Upper lobe of right lung (tissue), 1 donor: ENCODE data around the gene COLEC12. TPM values are rescaled to one million over a fixed set of nuclear protein-coding genes. Genes with fewer than 3 reads are reported as not detected.

ENCODE experiments used
- ATAC-seq: fragments of 200-7000 bp; cut with Tn5 transposase; one replicate; pipeline ENCODE4 v1.9.1; 2020; ENCODE audit warnings: mild to moderate bottlenecking, moderate library complexity
- DNase-seq: peaks from one replicate; pipeline ENCODE4 v3.0.0-alpha.2; 2020
- H3K27ac ChIP-seq: fragments of 200-600 bp; one replicate; pipeline ENCODE4 v1.8.0; 2022
- H3K27me3 ChIP-seq: fragments of 200-600 bp; one replicate; pipeline ENCODE4 v1.8.0; 2022; ENCODE audit warnings: mild to moderate bottlenecking
- H3K36me3 ChIP-seq: fragments of 200-600 bp; one replicate; pipeline ENCODE4 v1.8.0; 2022
- H3K4me1 ChIP-seq: fragments of 200-600 bp; one replicate; pipeline ENCODE4 v1.8.0; 2022
- H3K4me3 ChIP-seq: fragments of 200-600 bp; one replicate; pipeline ENCODE4 v1.8.0; 2022; ENCODE audit warnings: mild to moderate bottlenecking
- H3K9me3 ChIP-seq: fragments of 200-600 bp; one replicate; pipeline ENCODE4 v1.8.0; 2022
- intact Hi-C: fragments of 100-400 bp; cut with DNase I; formaldehyde crosslinking; loops from one replicate; pipeline ENCODE4 v1.11.0; 2022
- total RNA-seq: library from RNA; stranded (reverse); fragmentation: NEBNext Ultra II Directional; extraction: Animal tissue kit (Norgen Biotek cat#: 25700); gene quantifications from one replicate; pipeline ENCODE4 v1.2.1, GENCODE V29; 2021
- TF ChIP-seq, protein P1 (sequence below): fragments of 200-600 bp; IDR thresholded peaks from one replicate; pipeline ENCODE4 v1.8.0; 2022; ENCODE audit warnings: antibody characterized with exemption
- donor health status: DM: no; HTN: yes; CAD: no; lungs with severe emphysema.

COLEC12 gene
- total RNA-seq, 1 donor from 2014 or later, result 55.2 TPM

DNA sequence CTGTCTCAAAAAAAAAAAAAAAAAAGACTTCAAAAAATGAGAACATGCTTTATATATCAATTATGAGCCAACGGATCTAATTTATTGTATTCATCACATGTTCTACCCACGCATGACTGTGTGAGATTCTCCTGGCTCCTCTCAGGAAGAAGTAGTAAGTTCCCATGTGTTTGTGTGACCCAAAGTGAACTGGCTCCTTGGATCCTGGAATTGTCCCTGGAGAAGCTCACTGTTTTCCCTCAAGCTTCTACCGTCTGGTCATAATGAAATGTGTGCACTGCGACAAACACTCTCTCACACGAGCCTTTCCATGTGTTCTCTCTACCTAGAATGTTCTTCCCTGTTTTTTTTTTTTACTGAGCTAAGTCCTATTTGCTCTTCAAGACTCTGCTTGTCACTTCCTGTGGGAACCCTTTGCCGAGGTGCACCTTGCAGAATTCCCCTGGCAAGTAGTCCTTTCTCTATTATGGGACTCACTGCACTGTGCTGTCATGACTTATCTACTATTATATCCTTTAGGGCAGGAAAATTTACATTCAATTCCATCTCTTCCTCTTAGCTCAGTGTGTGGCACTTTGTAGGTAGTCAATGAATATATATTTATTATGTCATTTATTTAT is 149.4 kb downstream of the COLEC12 start:
- Histone ChIP-seq H3K27me3 (no peaks in the 10 kb centered on the region), H3K4me3 (no peak overlapping the region), H3K9me3 (no peaks in the 10 kb centered on the region), H3K36me3 (peaks cover 6% of the 10 kb centered on the region), H3K4me1 (no peaks in the 10 kb centered on the region), H3K27ac (no peak overlapping the region)
- intact Hi-C loops, result no loop called here
- ATAC-seq, result no peak
- TF ChIP-seq, protein P1, sequence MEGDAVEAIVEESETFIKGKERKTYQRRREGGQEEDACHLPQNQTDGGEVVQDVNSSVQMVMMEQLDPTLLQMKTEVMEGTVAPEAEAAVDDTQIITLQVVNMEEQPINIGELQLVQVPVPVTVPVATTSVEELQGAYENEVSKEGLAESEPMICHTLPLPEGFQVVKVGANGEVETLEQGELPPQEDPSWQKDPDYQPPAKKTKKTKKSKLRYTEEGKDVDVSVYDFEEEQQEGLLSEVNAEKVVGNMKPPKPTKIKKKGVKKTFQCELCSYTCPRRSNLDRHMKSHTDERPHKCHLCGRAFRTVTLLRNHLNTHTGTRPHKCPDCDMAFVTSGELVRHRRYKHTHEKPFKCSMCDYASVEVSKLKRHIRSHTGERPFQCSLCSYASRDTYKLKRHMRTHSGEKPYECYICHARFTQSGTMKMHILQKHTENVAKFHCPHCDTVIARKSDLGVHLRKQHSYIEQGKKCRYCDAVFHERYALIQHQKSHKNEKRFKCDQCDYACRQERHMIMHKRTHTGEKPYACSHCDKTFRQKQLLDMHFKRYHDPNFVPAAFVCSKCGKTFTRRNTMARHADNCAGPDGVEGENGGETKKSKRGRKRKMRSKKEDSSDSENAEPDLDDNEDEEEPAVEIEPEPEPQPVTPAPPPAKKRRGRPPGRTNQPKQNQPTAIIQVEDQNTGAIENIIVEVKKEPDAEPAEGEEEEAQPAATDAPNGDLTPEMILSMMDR, result no peak
- no peak for DNase-seq

DNA sequence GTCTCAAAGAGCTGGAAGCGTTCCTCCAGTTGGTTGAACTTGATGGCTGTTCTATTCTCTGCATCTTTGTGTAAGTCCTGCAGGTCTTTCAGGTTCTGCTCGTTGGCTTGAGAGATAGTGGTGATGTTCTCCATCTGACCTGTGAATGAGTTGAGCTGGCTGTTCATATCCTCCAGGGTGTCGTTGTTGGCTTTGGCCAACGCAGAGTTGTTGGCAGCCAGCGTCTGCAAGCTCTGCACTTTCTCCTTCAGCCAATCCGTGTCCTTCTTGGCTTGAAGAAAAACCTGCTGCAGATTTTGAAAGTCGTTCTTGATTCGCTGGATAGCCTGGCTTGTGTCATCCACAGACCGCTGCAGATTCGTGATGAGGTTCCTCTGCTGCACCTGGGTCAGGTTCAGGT is 153.9 kb downstream of the COLEC12 start:
- no peaks in the 10 kb centered on the region for H3K27me3 ChIP-seq
- H3K4me1 ChIP-seq, result no peaks in the 10 kb centered on the region
- H3K27ac ChIP-seq, result no peak overlapping the region
- intact Hi-C loops, result no loop called here
- DNase-seq (no peak), ATAC-seq (no peak)
- H3K9me3 ChIP-seq, result no peaks in the 10 kb centered on the region
- TF ChIP-seq, protein P1, result no peak
- peaks cover 6% of the 10 kb centered on the region for H3K36me3 ChIP-seq
- H3K4me3 ChIP-seq, result no peak overlapping the region

DNA sequence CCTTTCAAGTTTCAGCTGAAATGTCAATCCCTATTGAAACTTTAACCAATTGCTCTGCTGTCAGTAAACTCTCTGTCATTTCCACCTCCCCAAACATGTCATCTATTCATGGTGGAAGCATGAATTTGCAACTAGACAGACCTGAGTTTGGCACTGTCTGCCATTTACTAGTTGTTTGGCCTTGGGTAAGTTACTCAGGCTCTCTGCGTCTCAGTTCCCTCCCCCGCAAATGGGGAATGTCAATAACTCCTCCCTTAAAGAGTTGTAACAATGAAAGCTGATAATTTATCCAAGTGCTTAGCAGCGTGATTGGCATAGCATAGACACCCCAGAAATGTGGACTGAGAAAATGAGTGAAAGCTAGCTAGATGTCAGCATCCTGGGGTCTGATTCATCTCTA is 159.4 kb downstream of the COLEC12 start:
- Histone ChIP-seq H3K27ac (no peak overlapping the region), H3K27me3 (no peaks in the 10 kb centered on the region), H3K36me3 (no peaks in the 10 kb centered on the region), H3K9me3 (no peaks in the 10 kb centered on the region), H3K4me3 (no peak overlapping the region), H3K4me1 (no peaks in the 10 kb centered on the region)
- ATAC-seq, result no peak
- intact Hi-C loops, result no loop called here
- TF ChIP-seq, protein P1, result no peak
- no peak for DNase-seq

DNA sequence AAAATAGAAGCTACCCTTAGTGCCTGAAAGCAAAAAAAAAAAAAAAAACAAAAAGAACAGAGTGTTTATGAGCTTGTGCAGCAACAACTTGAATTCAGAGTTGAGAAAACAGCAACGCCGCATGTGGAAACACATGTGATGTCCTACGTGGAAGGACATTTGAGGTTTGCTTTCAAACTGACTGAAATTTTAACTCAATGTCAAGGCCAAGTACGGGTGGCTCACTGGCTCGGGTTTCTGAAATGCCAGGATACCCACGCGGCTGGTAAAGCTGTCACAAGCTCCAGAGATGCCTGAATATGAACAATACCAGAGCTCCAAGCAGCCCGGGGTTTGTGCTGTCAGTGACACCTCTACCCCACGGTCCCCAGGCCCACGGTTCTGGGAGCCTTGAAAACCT is 160.5 kb downstream of the COLEC12 start:
- DNase-seq, result no peak
- Histone ChIP-seq H3K27ac (no peak overlapping the region), H3K36me3 (no peaks in the 10 kb centered on the region), H3K27me3 (no peaks in the 10 kb centered on the region), H3K9me3 (no peaks in the 10 kb centered on the region), H3K4me3 (no peak overlapping the region), H3K4me1 (no peaks in the 10 kb centered on the region)
- intact Hi-C loops, result no loop called here
- TF ChIP-seq, protein P1, result no peak
- ATAC-seq, result no peak

DNA sequence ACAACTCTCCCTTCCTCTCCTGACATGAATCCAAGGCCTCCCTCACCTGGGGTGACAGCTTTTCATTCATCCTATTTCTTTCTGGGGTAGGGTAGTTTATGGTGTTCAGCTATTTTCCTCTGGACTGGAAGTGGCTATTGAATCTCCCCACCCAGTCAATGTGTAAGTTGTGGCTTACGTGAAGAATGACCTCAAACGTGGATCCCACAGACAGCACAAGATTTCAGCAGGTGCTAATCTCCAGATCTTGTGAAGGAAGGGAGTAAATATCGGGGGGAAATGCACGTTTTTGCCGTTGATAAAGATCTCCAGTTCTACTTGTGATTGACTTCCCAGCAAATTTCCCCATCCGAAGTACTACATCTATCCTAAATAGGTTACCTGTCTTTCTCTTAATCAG is 161.3 kb downstream of the COLEC12 start:
- ATAC-seq (no peak), DNase-seq (no peak)
- no peak overlapping the region for H3K27ac ChIP-seq
- no peaks in the 10 kb centered on the region for H3K9me3 ChIP-seq
- no peaks in the 10 kb centered on the region for H3K36me3 ChIP-seq
- TF ChIP-seq, protein P1, result no peak
- intact Hi-C loops, result no loop called here
- no peaks in the 10 kb centered on the region for H3K27me3 ChIP-seq
- no peaks in the 10 kb centered on the region for H3K4me1 ChIP-seq
- H3K4me3 ChIP-seq, result no peak overlapping the region

DNA sequence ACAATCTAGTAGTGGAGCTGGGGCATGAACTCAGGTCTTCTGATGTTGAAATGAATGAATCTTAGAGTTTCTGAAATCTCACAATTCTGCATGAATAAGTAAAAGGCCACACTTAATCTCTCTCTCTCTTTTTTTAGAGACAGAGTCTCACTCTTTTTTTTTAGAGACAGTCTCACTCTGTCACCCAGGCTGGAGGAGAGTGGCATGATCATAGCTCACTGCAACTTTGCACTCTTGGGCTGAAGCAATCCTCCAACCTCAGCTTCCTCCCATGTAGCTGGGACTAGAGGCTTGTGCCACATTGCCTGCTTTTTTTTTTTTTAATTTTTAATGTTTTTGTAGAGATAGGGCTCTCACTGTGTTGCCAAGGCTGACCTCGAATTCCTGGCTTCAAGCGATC is 163.8 kb downstream of the COLEC12 start:
- Histone ChIP-seq H3K36me3 (no peaks in the 10 kb centered on the region), H3K4me3 (no peak overlapping the region), H3K9me3 (no peaks in the 10 kb centered on the region), H3K27ac (no peak overlapping the region), H3K4me1 (peaks cover 11% of the 10 kb centered on the region), H3K27me3 (no peaks in the 10 kb centered on the region)
- intact Hi-C loops, result no loop called here
- peak; percentile 70 for ATAC-seq
- TF ChIP-seq, protein P1, result no peak
- no peak for DNase-seq
